Natural killer cell (primary cell): Measurements from ENCODE around the gene FLVCR1. TPM values are rescaled to one million over a fixed set of nuclear protein-coding genes. Genes with fewer than 3 reads are reported as not detected.
"Not testable (repeated sequence)": the region's sequence is repeated elsewhere in the genome, so short reads cannot be mapped to it uniquely, and the experiment has no call there.

Source experiments
- ATAC-seq, 3 donors: fragments of 150-1000 bp in 2 of 3; fragments of 200-7000 bp in 1 of 3; cut with Tn5 transposase; 1 replicate in 1 of 3; 2 replicates in 2 of 3; pipeline ENCODE4 v1.10.0; 2021; ENCODE audit warnings: mild to moderate bottlenecking in 2 of 3, moderate library complexity in 2 of 3
- DNase-seq, 2 donors: peaks; one replicate each; pipeline versions ENCODE4 v3.0.0 to v3.0.0-alpha.2; 2013 to 2021; ENCODE audit warnings: mixed read lengths in 1 of 2
- H3K27ac ChIP-seq: one replicate; pipeline ENCODE4 v1.5.1; 2013; ENCODE audit warnings: mild to moderate bottlenecking, low read length
- H3K27me3 ChIP-seq: one replicate; pipeline ENCODE4 v1.6.1; 2013; ENCODE audit warnings: low read length; ENCODE audit not compliant: control insufficient read depth, insufficient read depth
- H3K36me3 ChIP-seq: one replicate; pipeline ENCODE4 v1.6.1; 2013; ENCODE audit warnings: low read length; ENCODE audit not compliant: control insufficient read depth, insufficient read depth
- H3K4me1 ChIP-seq: one replicate; pipeline ENCODE4 v1.6.1; 2013; ENCODE audit warnings: low read length; ENCODE audit not compliant: control insufficient read depth, insufficient read depth
- H3K4me3 ChIP-seq: one replicate; pipeline ENCODE4 v1.5.1; 2013; ENCODE audit warnings: low read length
- H3K9me3 ChIP-seq: one replicate; pipeline ENCODE4 v1.6.1; 2013; ENCODE audit warnings: low read length; ENCODE audit not compliant: control insufficient read depth, insufficient read depth
- H3K27ac Mint-ChIP-seq, 2 donors: one replicate each; pipeline ENCODE4 v1.8.0; 2022; ENCODE audit warnings: mild to moderate bottlenecking in 2 of 2, mixed read lengths in 2 of 2, moderate library complexity in 1 of 2
- H3K27me3 Mint-ChIP-seq, 2 donors: one replicate each; pipeline ENCODE4 v1.8.0; 2022; ENCODE audit warnings: low read depth in 2 of 2, mixed read lengths in 2 of 2
- H3K36me3 Mint-ChIP-seq: one replicate; pipeline ENCODE4 v1.8.0; 2022; ENCODE audit warnings: mixed read lengths
- H3K4me1 Mint-ChIP-seq, 2 donors: one replicate each; pipeline ENCODE4 v1.8.0; 2022; ENCODE audit warnings: mixed read lengths in 2 of 2
- H3K4me3 Mint-ChIP-seq: one replicate; pipeline ENCODE4 v1.8.0; 2022; ENCODE audit warnings: mild to moderate bottlenecking, moderate library complexity, mixed read lengths
- H3K9me3 Mint-ChIP-seq, 2 donors: one replicate each; pipeline ENCODE4 v1.8.0; 2022; ENCODE audit warnings: mixed read lengths in 2 of 2
- WGBS: methylation state at CpG from one replicate; pipeline ENCODE4 v1.1.7; 2013; ENCODE audit warnings: missing lambda C conversion rate; ENCODE audit not compliant: insufficient coverage; 5-methylcytosine and 5-hydroxymethylcytosine counted together
- intact Hi-C: fragments of 100-400 bp; cut with micrococcal nuclease; formaldehyde crosslinking; loops from one replicate; pipeline ENCODE4 v1.14.2; 2022
- total RNA-seq, 4 donors: library from RNA; stranded (reverse); fragments of 120-200 nt in 1 of 4; gene quantifications; one replicate each; pipeline versions ENCODE4 v1.2.3 to v1.2.4, GENCODE V29; 2013 to 2022
- TF ChIP-seq, protein P1 (sequence below): fragments of 200-600 bp; IDR thresholded peaks from one replicate; pipeline ENCODE4 v1.8.0; 2022; ENCODE audit warnings: antibody characterized with exemption

The FLVCR1 gene
- total RNA-seq, 3 donors from 2014 or later (not counting 1 experiment from before 2014, with no cell fraction given): 8.1 to 15.0 (median 11.4) TPM

DNA sequence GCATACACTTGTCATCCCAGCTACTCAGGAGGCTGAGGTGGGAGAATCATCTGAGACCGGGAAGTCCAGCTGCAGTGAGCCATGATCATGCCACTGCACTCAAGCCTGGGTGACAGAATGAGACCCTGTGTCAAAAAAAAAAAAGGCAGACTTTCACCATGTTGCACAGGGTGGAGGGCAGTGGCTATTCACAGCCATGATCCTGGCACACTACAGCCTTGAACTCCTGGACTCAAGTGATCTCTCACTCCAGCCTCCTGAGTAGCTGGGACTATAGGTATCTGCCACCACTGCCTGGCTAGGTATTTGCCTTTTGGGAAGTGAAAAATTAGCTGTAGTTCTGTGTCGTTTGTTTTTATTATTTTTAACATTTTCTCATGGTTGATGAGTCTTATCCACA is 29.7 kb upstream of the FLVCR1 start:
- no peaks in the 10 kb centered on the region for H3K27me3 ChIP-seq
- TF ChIP-seq, protein P1, sequence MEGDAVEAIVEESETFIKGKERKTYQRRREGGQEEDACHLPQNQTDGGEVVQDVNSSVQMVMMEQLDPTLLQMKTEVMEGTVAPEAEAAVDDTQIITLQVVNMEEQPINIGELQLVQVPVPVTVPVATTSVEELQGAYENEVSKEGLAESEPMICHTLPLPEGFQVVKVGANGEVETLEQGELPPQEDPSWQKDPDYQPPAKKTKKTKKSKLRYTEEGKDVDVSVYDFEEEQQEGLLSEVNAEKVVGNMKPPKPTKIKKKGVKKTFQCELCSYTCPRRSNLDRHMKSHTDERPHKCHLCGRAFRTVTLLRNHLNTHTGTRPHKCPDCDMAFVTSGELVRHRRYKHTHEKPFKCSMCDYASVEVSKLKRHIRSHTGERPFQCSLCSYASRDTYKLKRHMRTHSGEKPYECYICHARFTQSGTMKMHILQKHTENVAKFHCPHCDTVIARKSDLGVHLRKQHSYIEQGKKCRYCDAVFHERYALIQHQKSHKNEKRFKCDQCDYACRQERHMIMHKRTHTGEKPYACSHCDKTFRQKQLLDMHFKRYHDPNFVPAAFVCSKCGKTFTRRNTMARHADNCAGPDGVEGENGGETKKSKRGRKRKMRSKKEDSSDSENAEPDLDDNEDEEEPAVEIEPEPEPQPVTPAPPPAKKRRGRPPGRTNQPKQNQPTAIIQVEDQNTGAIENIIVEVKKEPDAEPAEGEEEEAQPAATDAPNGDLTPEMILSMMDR: no peak
- peaks cover 0 to 16% of the 10 kb centered on the region in 2 donors for H3K27me3 Mint-ChIP-seq
- peaks cover 12% of the 10 kb centered on the region for H3K36me3 Mint-ChIP-seq
- H3K27ac Mint-ChIP-seq: no peak overlapping the region
- no peak overlapping the region for H3K4me3 ChIP-seq
- no peak overlapping the region for H3K27ac ChIP-seq
- 100% methylated on average over 1 of the region's 2 CpGs for WGBS
- H3K9me3 ChIP-seq: peaks cover 16% of the 10 kb centered on the region
- intact Hi-C loops: no loop called here
- no peak overlapping the region for H3K4me3 Mint-ChIP-seq
- H3K36me3 ChIP-seq: no peaks in the 10 kb centered on the region
- peaks cover 0 to 6% of the 10 kb centered on the region in 2 donors for H3K4me1 Mint-ChIP-seq
- peaks cover 6 to 9% of the 10 kb centered on the region in 2 donors for H3K9me3 Mint-ChIP-seq
- DNase-seq (no peak), ATAC-seq (no peak)
- H3K4me1 ChIP-seq: peaks cover 3% of the 10 kb centered on the region

GRCh38 chr1:212833211-212834207 is 24.6 kb upstream of the FLVCR1 start:
- H3K27ac ChIP-seq, H3K27ac Mint-ChIP-seq, H3K27me3 ChIP-seq, H3K36me3 Mint-ChIP-seq, H3K4me3 ChIP-seq, H3K9me3 Mint-ChIP-seq, H3K9me3 ChIP-seq, H3K27me3 Mint-ChIP-seq, H3K36me3 ChIP-seq, H3K4me3 Mint-ChIP-seq, intact Hi-C loops: not testable (repeated sequence)
- H3K4me1 ChIP-seq: peaks cover 13% of the 10 kb centered on the region
- WGBS: 60% methylated on average over 8 of the region's 8 CpGs
- peaks cover 0 to 14% of the 10 kb centered on the region in 2 donors for H3K4me1 Mint-ChIP-seq
- ATAC-seq (peak; percentile 52 to 80 (median 68)), DNase-seq (peak in 1 of 2 donors; percentile 17)

- H3K4me1 Mint-ChIP-seq: peaks cover 0 to 9% of the 10 kb centered on the region in 2 donors
- no peak overlapping the region for H3K4me3 Mint-ChIP-seq
- intact Hi-C loops: no loop called here
- H3K36me3 Mint-ChIP-seq: no peaks in the 10 kb centered on the region
- WGBS: 96% methylated on average over 4 of the region's 5 CpGs
- no peak overlapping the region for H3K27ac Mint-ChIP-seq
- no peaks in the 10 kb centered on the region for H3K9me3 Mint-ChIP-seq
- Histone ChIP-seq H3K9me3 (no peaks in the 10 kb centered on the region), H3K4me3 (no peak overlapping the region), H3K36me3 (no peaks in the 10 kb centered on the region), H3K27ac (no peak overlapping the region), H3K4me1 (peaks cover 12% of the 10 kb centered on the region), H3K27me3 (no peaks in the 10 kb centered on the region)
- TF ChIP-seq, protein P1: no peak
- ATAC-seq: no peak
- no peaks in the 10 kb centered on the region for H3K27me3 Mint-ChIP-seq
- DNase-seq: no peak
These were observed 19.9 kb upstream of the FLVCR1 start for GRCh38 chr1:212838145-212838544.

- H3K27ac Mint-ChIP-seq, intact Hi-C loops, ATAC-seq, H3K9me3 ChIP-seq, H3K36me3 Mint-ChIP-seq, DNase-seq, H3K27me3 Mint-ChIP-seq, H3K4me1 ChIP-seq, H3K4me3 Mint-ChIP-seq, H3K27me3 ChIP-seq, H3K9me3 Mint-ChIP-seq, H3K4me1 Mint-ChIP-seq, H3K27ac ChIP-seq, H3K36me3 ChIP-seq, H3K4me3 ChIP-seq: not testable (repeated sequence)
- WGBS: 64% methylated on average over 3 of the region's 3 CpGs
These were observed 13.6 kb upstream of the FLVCR1 start for GRCh38 chr1:212844521-212844920.
